IMR-90 (cell line): Measurements from ENCODE around the gene RFT1. TPM values are rescaled to one million over a fixed set of nuclear protein-coding genes. Genes with fewer than 3 reads are reported as not detected.

Source experiments
- ATAC-seq: fragments of 200-7000 bp; cut with Tn5 transposase; 2 replicates; pipeline ENCODE4 v1.9.1; 2020; ENCODE audit warnings: low read depth, mild to moderate bottlenecking, moderate library complexity
- BruUV-seq: library from RNA; stranded (reverse); fragments of 400-500 nt; replicated peaks from 2 replicates; lab custom pipeline; 2021; lab: Mats Ljungman, UMichigan
- CTCF ChIA-PET: fragments of 300-600 bp; formaldehyde crosslinking; extraction: SDS; loops from one replicate; lab custom pipeline; 2021; ENCODE audit warnings: antibody characterized with exemption; lab: Yijun Ruan, JAX
- POLR2A ChIA-PET: fragments of 300-600 bp; sonication (Branson Sonifier 250); formaldehyde crosslinking; loops from one replicate; lab custom pipeline; 2022; ENCODE audit warnings: antibody characterized with exemption; ENCODE audit not compliant: unreplicated experiment; lab: Charles Lee
- DNase-seq: peaks from one replicate; pipeline ENCODE4 v3.0.0; 2013
- H2AFZ ChIP-seq: replicated peaks from 2 replicates; pipeline ENCODE3; 2013; ENCODE audit warnings: low read length, mild to moderate bottlenecking; ENCODE audit not compliant: poor library complexity
- H2AK5ac ChIP-seq: 2 replicates; pipeline ENCODE4 v1.6.1; 2013; ENCODE audit warnings: low read depth, low read length, inconsistent platforms
- H2AK9ac ChIP-seq: replicated peaks from 2 replicates; pipeline ENCODE3; 2013; ENCODE audit warnings: mild to moderate bottlenecking, low read depth, low read length, moderate library complexity; ENCODE audit not compliant: poor library complexity
- H2BK120ac ChIP-seq: 2 replicates; pipeline ENCODE4 v1.6.1; 2013; ENCODE audit warnings: low read depth, low read length, inconsistent platforms
- H2BK15ac ChIP-seq: 3 replicates; pipeline ENCODE4 v1.6.1; 2013; ENCODE audit warnings: low read depth, low read length, inconsistent platforms
- H2BK20ac ChIP-seq: 2 replicates; pipeline ENCODE4 v1.6.1; 2013; ENCODE audit warnings: low read depth, mild to moderate bottlenecking, inconsistent platforms, low read length, moderate library complexity
- H2BK5ac ChIP-seq: 2 replicates; pipeline ENCODE4 v1.6.1; 2013; ENCODE audit warnings: mild to moderate bottlenecking, low read depth, low read length, inconsistent platforms; ENCODE audit not compliant: poor library complexity, severe bottlenecking
- H3K14ac ChIP-seq: replicated peaks from 2 replicates; pipeline ENCODE4 v1.6.1; 2013; ENCODE audit warnings: low read depth, low read length, inconsistent platforms
- H3K18ac ChIP-seq: 2 replicates; pipeline ENCODE4 v1.6.1; 2013; ENCODE audit warnings: low read depth, low read length, control low read depth
- H3K23ac ChIP-seq: 2 replicates; pipeline ENCODE4 v1.6.1; 2013; ENCODE audit warnings: low read depth, low read length, inconsistent platforms
- H3K27ac ChIP-seq: 2 replicates; pipeline ENCODE4 v1.5.1; 2013; ENCODE audit warnings: mild to moderate bottlenecking, control low read depth, low read length; ENCODE audit not compliant: insufficient read depth
- H3K27me3 ChIP-seq: 2 replicates; pipeline ENCODE4 v1.6.1; 2013; ENCODE audit warnings: low read length; ENCODE audit not compliant: control insufficient read depth, insufficient read depth
- H3K36me3 ChIP-seq: 2 replicates; pipeline ENCODE4 v1.6.1; 2013; ENCODE audit warnings: low read length, mixed read lengths; ENCODE audit not compliant: control insufficient read depth, insufficient read depth
- H3K4ac ChIP-seq: 2 replicates; pipeline ENCODE4 v1.6.1; 2013; ENCODE audit warnings: low read depth, low read length, inconsistent platforms
- H3K4me1 ChIP-seq: 2 replicates; pipeline ENCODE4 v1.6.1; 2013; ENCODE audit warnings: low read length, mixed read lengths; ENCODE audit not compliant: control insufficient read depth, insufficient read depth
- H3K4me2 ChIP-seq: 2 replicates; pipeline ENCODE4 v1.6.1; 2013; ENCODE audit warnings: low read depth, mild to moderate bottlenecking, control low read depth, low read length, moderate library complexity
- H3K4me3 ChIP-seq: 2 replicates; pipeline ENCODE4 v1.5.1; 2013; ENCODE audit warnings: low read depth, mild to moderate bottlenecking, control low read depth, low read length, moderate library complexity; ENCODE audit not compliant: insufficient read depth
- H3K56ac ChIP-seq: 2 replicates; pipeline ENCODE4 v1.6.1; 2013; ENCODE audit warnings: low read length, inconsistent platforms; ENCODE audit not compliant: insufficient read depth; ENCODE audit errors: extremely low read depth
- H3K79me1 ChIP-seq, 2 experiments: 2 replicates each; pipeline ENCODE4 v1.6.1; 2013; ENCODE audit warnings: low read length in 2 of 2, inconsistent platforms in 1 of 2, low read depth in 1 of 2
- H3K9ac ChIP-seq: 2 replicates; pipeline ENCODE4 v1.6.1; 2013; ENCODE audit warnings: low read depth, low read length, control low read depth
- H3K9me1 ChIP-seq: 2 replicates; pipeline ENCODE4 v1.6.1; 2013; ENCODE audit warnings: low read length, inconsistent platforms; ENCODE audit not compliant: insufficient read depth
- H3K9me3 ChIP-seq: 2 replicates; pipeline ENCODE4 v1.6.1; 2013; ENCODE audit warnings: low read length; ENCODE audit not compliant: control insufficient read depth, insufficient read depth
- H4K20me1 ChIP-seq: 2 replicates; pipeline ENCODE4 v1.6.1; 2013; ENCODE audit warnings: low read length, inconsistent platforms; ENCODE audit not compliant: insufficient read depth
- H4K5ac ChIP-seq: 2 replicates; pipeline ENCODE4 v1.6.1; 2013; ENCODE audit warnings: mild to moderate bottlenecking, low read depth, low read length, control low read depth
- H4K8ac ChIP-seq, 2 experiments: 2 replicates each; pipeline ENCODE4 v1.6.1; 2013; ENCODE audit warnings: low read depth in 2 of 2, low read length in 2 of 2, control low read depth in 1 of 2, inconsistent platforms in 1 of 2
- H4K91ac ChIP-seq: 2 replicates; pipeline ENCODE4 v1.6.1; 2013; ENCODE audit warnings: low read depth, low read length, inconsistent platforms; ENCODE audit not compliant: insufficient read depth
- FOS ChIP-seq: fragments of 150-350 bp; IDR thresholded peaks from 2 replicates; pipeline ENCODE4 v1.6.1; 2016; ENCODE audit warnings: low read depth, low read length
- MAZ ChIP-seq: IDR thresholded peaks from 2 replicates; pipeline ENCODE4 v1.6.1; 2012; ENCODE audit warnings: low read depth, mild to moderate bottlenecking, low read length, improper control_type of control experiment, moderate library complexity, borderline replicate concordance
- WGBS, 2 experiments: methylation state at CpG; one replicate each; pipeline versions ENCODE4 v1.1.5 to v1.1.7; 2013; ENCODE audit warnings: missing lambda C conversion rate in 2 of 2; ENCODE audit not compliant: insufficient read length in 1 of 2; ENCODE audit errors: extremely low coverage in 2 of 2; 5-methylcytosine and 5-hydroxymethylcytosine counted together
- dilution Hi-C: fragments of 300-500 bp; cut with HindIII; formaldehyde crosslinking; loops from one replicate; pipeline ENCODE4 v1.14.3; 2018; ENCODE audit warnings: low sequenced_read_pairs; ENCODE audit not compliant: unreplicated experiment
- in situ Hi-C: fragments of 300-500 bp; cut with MboI; formaldehyde crosslinking; loops from 3 replicates; pipeline ENCODE4 v1.14.3; 2019; ENCODE audit warnings: low sequenced_read_pairs, inconsistent platforms, mixed read lengths
- intact Hi-C: fragments of 100-400 bp; cut with micrococcal nuclease; formaldehyde crosslinking; loops from 2 replicates; pipeline ENCODE4 v1.10.0; 2022
- polyA plus RNA-seq, 3 experiments: library from polyadenylated mRNA; depleted of rRNA; stranded (reverse); fragments of >200 nt; gene quantifications; 2 replicates each; pipeline ENCODE4 v1.2.3, GENCODE V29; 2012; ENCODE audit warnings: low replicate concordance in 1 of 3
- total RNA-seq: library from RNA; depleted of rRNA; stranded (reverse); fragments of >200 nt; gene quantifications from 2 replicates; pipeline ENCODE4 v1.2.3, GENCODE V29; 2012
- TF ChIP-seq, protein P1 (sequence below): fragments of 150-350 bp; IDR thresholded peaks from 2 replicates; pipeline ENCODE4 v1.6.1; 2017; ENCODE audit warnings: mild to moderate bottlenecking, antibody characterized with exemption, low read length, low read depth

Gene RFT1
- total and polyA plus RNA-seq, 2 of the 4 experiments (the other 2 are of a cell fraction), result 14.5 to 23.5 TPM

DNA sequence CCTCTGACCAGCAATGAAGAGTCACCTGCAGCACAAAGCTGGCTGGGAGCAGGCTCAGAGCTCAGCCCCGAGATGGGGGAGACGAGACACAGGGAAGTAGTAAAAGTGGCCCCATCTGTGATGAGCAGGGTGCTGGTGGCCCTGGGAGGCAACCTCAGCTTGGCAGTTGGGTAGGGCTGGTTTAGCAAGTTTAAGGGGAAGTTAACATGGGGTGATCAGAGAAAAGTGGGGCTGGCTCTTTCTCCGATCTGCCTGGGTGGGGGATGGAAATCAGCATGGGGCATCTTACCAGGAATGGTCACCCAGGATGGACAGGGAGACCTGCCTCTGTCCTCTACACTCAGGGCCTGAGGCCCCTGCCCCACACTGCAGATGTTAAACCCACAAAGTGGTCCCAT is 54.5 kb downstream of the RFT1 start:
- no peak overlapping the region for H3K56ac ChIP-seq
- no peaks in the 10 kb centered on the region for H3K9me3 ChIP-seq
- no peak overlapping the region for H2AK5ac ChIP-seq
- ChIA-PET CTCF (no interaction called here), POLR2A (no interaction called here)
- WGBS, 2 experiments, result no CpG with 5 or more reads among the region's 3 CpGs
- H3K27me3 ChIP-seq, result no peaks in the 10 kb centered on the region
- no peaks in the 10 kb centered on the region for H3K36me3 ChIP-seq
- H3K9ac ChIP-seq, result no peak overlapping the region
- no peak overlapping the region for H4K91ac ChIP-seq
- no peak overlapping the region for H3K27ac ChIP-seq
- no peak overlapping the region for H2BK15ac ChIP-seq
- BruUV-seq, result no TSS peak
- no peak overlapping the region for H3K4me3 ChIP-seq
- dilution Hi-C loops, result no loop called here
- DNase-seq (no peak), ATAC-seq (no peak)
- no peak overlapping the region for H3K4me2 ChIP-seq
- no peaks in the 10 kb centered on the region for H3K9me1 ChIP-seq
- H2AFZ ChIP-seq, result no peak overlapping the region
- peaks cover 3% of the 10 kb centered on the region; the same call in 1 of the 2 replicates for H3K4me1 ChIP-seq
- intact Hi-C loops, result no loop called here
- H3K14ac ChIP-seq, result no peak overlapping the region
- H4K20me1 ChIP-seq, result no peaks in the 10 kb centered on the region
- H2BK120ac ChIP-seq, result no peak overlapping the region
- TF ChIP-seq FOS (no peak), MAZ (no peak)
- TF ChIP-seq, protein P1, sequence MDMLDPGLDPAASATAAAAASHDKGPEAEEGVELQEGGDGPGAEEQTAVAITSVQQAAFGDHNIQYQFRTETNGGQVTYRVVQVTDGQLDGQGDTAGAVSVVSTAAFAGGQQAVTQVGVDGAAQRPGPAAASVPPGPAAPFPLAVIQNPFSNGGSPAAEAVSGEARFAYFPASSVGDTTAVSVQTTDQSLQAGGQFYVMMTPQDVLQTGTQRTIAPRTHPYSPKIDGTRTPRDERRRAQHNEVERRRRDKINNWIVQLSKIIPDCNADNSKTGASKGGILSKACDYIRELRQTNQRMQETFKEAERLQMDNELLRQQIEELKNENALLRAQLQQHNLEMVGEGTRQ, result no peak
- no peak overlapping the region for H4K8ac ChIP-seq
- H3K18ac ChIP-seq, result no peak overlapping the region
- H2BK5ac ChIP-seq, result no peak overlapping the region
- H3K23ac ChIP-seq, result no peak overlapping the region
- H2AK9ac ChIP-seq, result no peak overlapping the region
- no peaks in the 10 kb centered on the region for H3K79me1 ChIP-seq
- no peak overlapping the region for H4K5ac ChIP-seq
- in situ Hi-C loops, result loop anchor here (10.0 kb wide), 1 partner anchor 331 kb away; no protein-coding TSS in a partner anchor
- H3K4ac ChIP-seq, result no peak overlapping the region
- no peak overlapping the region for H2BK20ac ChIP-seq
